ENCODE results near the gene TTI1. TPM values are rescaled to one million over a fixed set of nuclear protein-coding genes. Genes with fewer than 3 reads are reported as not detected.

Gene TTI1
- total RNA-seq: 20.2 TPM

- DNase-seq: peak; percentile 97
Observed at GRCh38 chr20:38033330-38034107, at the start of gene TTI1, which contains the start of gene RPRD1B. TSS of gene TTI1 (minus strand) at chr20:38033456. CDS start at chr20:38013816, 19,640 bp downstream. TSS of gene RPRD1B (plus strand) at chr20:38033746. CDS start at chr20:38033948, 202 bp downstream.

GRCh38 chr20:38082894-38083293, 49.6 kb upstream of the TTI1 start:
- DNase-seq: no peak

GRCh38 chr20:38081575-38081974, 48.3 kb upstream of the TTI1 start:
- DNase-seq: peak; percentile 49

- DNase-seq: no peak
Observed at GRCh38 chr20:38079353-38079752, 46.1 kb upstream of the TTI1 start.

- DNase-seq: no peak
Observed at GRCh38 chr20:38078084-38078483, 44.8 kb upstream of the TTI1 start.

- no peak for DNase-seq
Observed at GRCh38 chr20:38076548-38076947, 43.3 kb upstream of the TTI1 start.

- DNase-seq: peak; percentile 54
Observed at GRCh38 chr20:38075161-38075998, 42.1 kb upstream of the TTI1 start.

GRCh38 chr20:38073307-38074071, 40.2 kb upstream of the TTI1 start:
- DNase-seq: peak; percentile 93

GRCh38 chr20:38072898-38073297, 39.6 kb upstream of the TTI1 start:
- no peak for DNase-seq

- DNase-seq: peak; percentile 94
Observed at GRCh38 chr20:38067717-38068365, 34.6 kb upstream of the TTI1 start.

- no peak for DNase-seq
Observed at GRCh38 chr20:38066969-38067716, 33.9 kb upstream of the TTI1 start.

GRCh38 chr20:38065764-38066375, 32.6 kb upstream of the TTI1 start:
- peak; percentile 58 for DNase-seq

GRCh38 chr20:38063911-38064530, 30.8 kb upstream of the TTI1 start:
- DNase-seq: no peak

- no peak for DNase-seq
Observed at GRCh38 chr20:38062890-38063289, 29.6 kb upstream of the TTI1 start.

- no peak for DNase-seq
Observed at GRCh38 chr20:38061109-38061508, 27.9 kb upstream of the TTI1 start.

GRCh38 chr20:38060536-38060935, 27.3 kb upstream of the TTI1 start:
- DNase-seq: no peak

- peak; percentile 16 for DNase-seq
Observed at GRCh38 chr20:38059832-38060231, 26.6 kb upstream of the TTI1 start.

GRCh38 chr20:38057351-38057972, 24.2 kb upstream of the TTI1 start:
- DNase-seq: peak; percentile 92

GRCh38 chr20:38055848-38056247, 22.6 kb upstream of the TTI1 start:
- no peak for DNase-seq

- DNase-seq: no peak
Observed at GRCh38 chr20:38055294-38055693, 22.0 kb upstream of the TTI1 start.

Data from tongue (tissue), 2 donors.